HepG2 (cell line): ENCODE data around the gene KIF3C. TPM values are rescaled to one million over a fixed set of nuclear protein-coding genes. Genes with fewer than 3 reads are reported as not detected.

ENCODE experiments used
- ARID4A ChIP-seq: sonication (generic); formaldehyde crosslinking; IDR thresholded peaks from 2 replicates; pipeline ENCODE4 v1.5.0; 2020; ENCODE audit warnings: mild to moderate bottlenecking, missing genetic modification reagents, borderline replicate concordance
- ATF1 ChIP-seq: IDR thresholded peaks from 2 replicates; pipeline ENCODE4 v1.6.1; 2016; ENCODE audit warnings: mild to moderate bottlenecking, control low read depth
- ATM ChIP-seq: fragments of 450-650 bp; IDR thresholded peaks from 2 replicates; pipeline ENCODE4 v1.7.1; 2017; ENCODE audit warnings: mild to moderate bottlenecking, borderline replicate concordance
- FOXK1 ChIP-seq: sonication (generic); formaldehyde crosslinking; IDR thresholded peaks from 2 replicates; pipeline ENCODE4 v1.4.0; 2020; ENCODE audit warnings: low read depth, missing genetic modification reagents, borderline replicate concordance
- KAT7 ChIP-seq: IDR thresholded peaks from 2 replicates; pipeline ENCODE4 v1.6.1; 2018; ENCODE audit warnings: borderline replicate concordance, missing compliant biosample characterization
- NONO ChIP-seq, 2 experiments: fragments of 450-650 bp in 1 of 2; sonication (generic) in 1 of 2; formaldehyde crosslinking in 1 of 2; IDR thresholded peaks in 1 of 2; conservative IDR thresholded peaks in 1 of 2; 2 replicates each; pipeline versions ENCODE4 v1.6.1 to v1.8.0; 2017 to 2022; ENCODE audit warnings: mild to moderate bottlenecking in 1 of 2, missing genetic modification reagents in 1 of 2, moderate library complexity in 1 of 2
- SIN3A ChIP-seq: IDR thresholded peaks from 2 replicates; pipeline ENCODE4 v1.6.1; 2011; ENCODE audit warnings: low read depth, mild to moderate bottlenecking, control low read depth, low read length, borderline replicate concordance
- SMAD1 ChIP-seq: sonication (generic); formaldehyde crosslinking; IDR thresholded peaks from 2 replicates; pipeline ENCODE4 v1.4.0; 2020; ENCODE audit warnings: missing genetic modification reagents, low read depth, mild to moderate bottlenecking, borderline replicate concordance
- XRCC5 ChIP-seq: fragments of 200-400 bp; formaldehyde crosslinking; optimal IDR thresholded peaks from 2 replicates; pipeline ENCODE3; 2017; ENCODE audit warnings: mild to moderate bottlenecking, low read length
- ZBTB38 ChIP-seq: sonication (generic); formaldehyde crosslinking; IDR thresholded peaks from 2 replicates; pipeline ENCODE4 v1.5.1; 2020; ENCODE audit warnings: mild to moderate bottlenecking, missing genetic modification reagents
- ZBTB39 ChIP-seq: sonication (generic); formaldehyde crosslinking; IDR thresholded peaks from 2 replicates; pipeline ENCODE4 v1.5.0; 2020; ENCODE audit warnings: missing genetic modification reagents
- ZFP1 ChIP-seq: IDR thresholded peaks from 2 replicates; pipeline ENCODE4 v1.6.1; 2016
- ZFP62 ChIP-seq: sonication (generic); formaldehyde crosslinking; IDR thresholded peaks from 2 replicates; pipeline ENCODE4 v1.4.0; 2020; ENCODE audit warnings: missing genetic modification reagents
- ZMAT3 ChIP-seq: sonication (generic); formaldehyde crosslinking; conservative IDR thresholded peaks from 2 replicates; pipeline ENCODE4 v1.7.0; 2021; ENCODE audit warnings: missing genetic modification reagents
- ZNF224 ChIP-seq: sonication (generic); formaldehyde crosslinking; IDR thresholded peaks from 2 replicates; pipeline ENCODE4 v1.5.0; 2020; ENCODE audit warnings: mild to moderate bottlenecking, missing genetic modification reagents
- ZNF652 ChIP-seq: IDR thresholded peaks from 2 replicates; pipeline ENCODE4 v1.6.1; 2016; ENCODE audit warnings: low read depth, borderline replicate concordance
- ZNF713 ChIP-seq: sonication (generic); formaldehyde crosslinking; IDR thresholded peaks from 2 replicates; pipeline ENCODE4 v1.4.0; 2020; ENCODE audit warnings: mild to moderate bottlenecking, missing genetic modification reagents
- ZNF776 ChIP-seq: sonication (generic); formaldehyde crosslinking; IDR thresholded peaks from 2 replicates; pipeline ENCODE4 v1.4.0; 2020; ENCODE audit warnings: mild to moderate bottlenecking, missing genetic modification reagents
- ZNF782 ChIP-seq: sonication (generic); formaldehyde crosslinking; IDR thresholded peaks from 2 replicates; pipeline ENCODE4 v1.4.0; 2020; ENCODE audit warnings: missing genetic modification reagents, mild to moderate bottlenecking, borderline replicate concordance
- ZSCAN20 ChIP-seq: sonication (generic); formaldehyde crosslinking; IDR thresholded peaks from 2 replicates; pipeline ENCODE4 v1.4.0; 2020; ENCODE audit warnings: missing genetic modification reagents, mild to moderate bottlenecking, borderline replicate concordance
- polyA plus RNA-seq, 8 experiments: library from polyadenylated mRNA; depleted of rRNA in 3 of 8; stranded (reverse) in 7 of 8; unstranded in 1 of 8; fragments of >200 nt; fragmentation: Illumina TruSeq in 4 of 8; extraction: Trizol in 4 of 8; gene quantifications; 2 replicates each; pipeline versions ENCODE4 v1.2.1 to v1.2.3, GENCODE V29; 2011 to 2016; ENCODE audit warnings: low read depth in 4 of 8, missing spikeins in 1 of 8, mixed read lengths in 1 of 8; ENCODE audit not compliant: insufficient read depth in 1 of 8
- total RNA-seq, 5 experiments: library from RNA; depleted of rRNA; stranded (reverse); fragments of >200 nt; fragmentation: Illumina TruSeq; extraction: Trizol; gene quantifications; 2 replicates each; pipeline ENCODE4 v1.2.3, GENCODE V29; 2016; ENCODE audit warnings: low read depth in 1 of 5
- TF ChIP-seq, protein P1 (sequence below): sonication (generic); formaldehyde crosslinking; IDR thresholded peaks from 2 replicates; pipeline ENCODE4 v1.5.0; 2020; ENCODE audit warnings: mild to moderate bottlenecking, low read depth, missing genetic modification reagents, borderline replicate concordance
- TF ChIP-seq, protein P2 (sequence below): sonication (generic); formaldehyde crosslinking; conservative IDR thresholded peaks from 2 replicates; pipeline ENCODE4 v1.8.1; 2023; ENCODE audit warnings: missing genetic modification reagents

The KIF3C gene
- total and polyA plus RNA-seq, 2 of the 13 experiments (the other 11 are each of a cell fraction or from before 2014, with no cell fraction given): 3.6 to 4.9 TPM

- TF ChIP-seq NONO (IDR thresholded peaks at IDR 0.05): no peak
- no peak for TF ChIP-seq NONO (CRISPR knock-in tag; conservative IDR thresholded peaks at IDR 0.05)
- 0 out of 2 replicates have a peak, but pooled peaks have one; percentile 16 for TF ChIP-seq ZBTB39
- no peak for TF ChIP-seq ZSCAN20 (CRISPR knock-in tag)
- 0 out of 2 replicates have a peak, but pooled peaks have one; percentile 15 for TF ChIP-seq ARID4A (CRISPR knock-in tag)
- no peak for TF ChIP-seq ZNF713 (CRISPR knock-in tag)
- no peak for TF ChIP-seq SIN3A
- TF ChIP-seq KAT7 (CRISPR knock-in tag): no peak
- TF ChIP-seq SMAD1: no peak
- peak; percentile 18 for TF ChIP-seq XRCC5
- TF ChIP-seq, protein P1, sequence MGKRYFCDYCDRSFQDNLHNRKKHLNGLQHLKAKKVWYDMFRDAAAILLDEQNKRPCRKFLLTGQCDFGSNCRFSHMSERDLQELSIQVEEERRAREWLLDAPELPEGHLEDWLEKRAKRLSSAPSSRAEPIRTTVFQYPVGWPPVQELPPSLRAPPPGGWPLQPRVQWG: no peak
- no peak for TF ChIP-seq ATF1 (CRISPR knock-in tag)
- TF ChIP-seq ZFP1 (CRISPR knock-in tag): no peak
- peak; percentile 44; the same call in 1 of the 2 replicates for TF ChIP-seq ZNF224
- TF ChIP-seq, protein P2, sequence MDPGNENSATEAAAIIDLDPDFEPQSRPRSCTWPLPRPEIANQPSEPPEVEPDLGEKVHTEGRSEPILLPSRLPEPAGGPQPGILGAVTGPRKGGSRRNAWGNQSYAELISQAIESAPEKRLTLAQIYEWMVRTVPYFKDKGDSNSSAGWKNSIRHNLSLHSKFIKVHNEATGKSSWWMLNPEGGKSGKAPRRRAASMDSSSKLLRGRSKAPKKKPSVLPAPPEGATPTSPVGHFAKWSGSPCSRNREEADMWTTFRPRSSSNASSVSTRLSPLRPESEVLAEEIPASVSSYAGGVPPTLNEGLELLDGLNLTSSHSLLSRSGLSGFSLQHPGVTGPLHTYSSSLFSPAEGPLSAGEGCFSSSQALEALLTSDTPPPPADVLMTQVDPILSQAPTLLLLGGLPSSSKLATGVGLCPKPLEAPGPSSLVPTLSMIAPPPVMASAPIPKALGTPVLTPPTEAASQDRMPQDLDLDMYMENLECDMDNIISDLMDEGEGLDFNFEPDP: no peak
- peak; percentile 83; the same call in 1 of the 2 replicates for TF ChIP-seq ZNF776 (CRISPR knock-in tag)
- TF ChIP-seq ATM: no peak
- TF ChIP-seq ZFP62 (CRISPR knock-in tag): no peak
- TF ChIP-seq ZNF652: no peak
- TF ChIP-seq ZBTB38 (CRISPR knock-in tag): no peak
- TF ChIP-seq ZNF782: no peak
- no peak for TF ChIP-seq FOXK1 (CRISPR knock-in tag)
- no peak for TF ChIP-seq ZMAT3 (CRISPR knock-in tag)
These were observed 28.0 kb downstream of the KIF3C start (continued) for GRCh38 chr2:25954199-25954752.
